Upper lobe of left lung (tissue), 6 donors: ENCODE measurements around the gene PLSCR3. TPM values are rescaled to one million over a fixed set of nuclear protein-coding genes. Genes with fewer than 3 reads are reported as not detected.

ENCODE experiments used
- ATAC-seq, 2 donors: fragments of 200-7000 bp; cut with Tn5 transposase; one replicate each; pipeline ENCODE4 v1.9.1; 2022; ENCODE audit warnings: mild to moderate bottlenecking in 2 of 2, moderate library complexity in 2 of 2; ENCODE audit not compliant: low FRiP score in 2 of 2
- DNase-seq, 2 donors: peaks; one replicate each; pipeline ENCODE4 v3.0.0-alpha.2; 2019 to 2020
- H3K27ac ChIP-seq, 4 donors: fragments of 200-600 bp; sonication (generic); one replicate each; pipeline ENCODE4 v1.5.1; 2016 to 2019
- H3K27me3 ChIP-seq, 4 donors: fragments of 200-600 bp; sonication (generic); one replicate each; pipeline ENCODE4 v1.5.1; 2017 to 2019
- H3K36me3 ChIP-seq, 4 donors: fragments of 200-600 bp; sonication (generic); one replicate each; pipeline ENCODE4 v1.5.1; 2016 to 2019
- H3K4me1 ChIP-seq, 4 donors: fragments of 200-600 bp; sonication (generic); one replicate each; pipeline ENCODE4 v1.5.1; 2018 to 2019
- H3K4me3 ChIP-seq, 4 donors: fragments of 200-600 bp; sonication (generic); one replicate each; pipeline ENCODE4 v1.5.1; 2017 to 2019; ENCODE audit warnings: mild to moderate bottlenecking in 2 of 4, moderate library complexity in 1 of 4
- H3K9me3 ChIP-seq, 4 donors: fragments of 200-600 bp; sonication (generic); one replicate each; pipeline ENCODE4 v1.5.1; 2018 to 2019
- EP300 ChIP-seq, 4 donors: sonication (generic); formaldehyde crosslinking; IDR thresholded peaks; one replicate each; pipeline ENCODE4 v1.5.1; 2017; ENCODE audit warnings: antibody characterized with exemption in 4 of 4, control low read depth in 2 of 4
- POLR2A ChIP-seq, 4 donors: fragments of 450-650 bp; IDR thresholded peaks; one replicate each; pipeline ENCODE4 v1.5.1; 2016 to 2017; ENCODE audit warnings: antibody characterized with exemption in 4 of 4, mild to moderate bottlenecking in 2 of 4
- POLR2AphosphoS5 ChIP-seq, 2 donors: sonication (generic); formaldehyde crosslinking; IDR thresholded peaks; one replicate each; pipeline ENCODE4 v1.5.1; 2017; ENCODE audit warnings: antibody characterized with exemption in 2 of 2
- WGBS, 2 donors: methylation state at CpG; one replicate each; pipeline ENCODE4 v1.1.5; 2017 to 2018; 5-methylcytosine and 5-hydroxymethylcytosine counted together
- total RNA-seq, 6 donors: library from RNA; depleted of rRNA in 4 of 6; stranded (reverse); fragments of >200 nt in 4 of 6; gene quantifications; one replicate each; pipeline versions ENCODE4 v1.1.0 to v1.2.1, GENCODE V29; 2016 to 2021
- TF ChIP-seq, protein P1 (sequence below), 6 experiments: fragments of 450-650 bp in 4 of 6; fragments of 200-600 bp in 2 of 6; sonication (generic) in 2 of 6; IDR thresholded peaks; one replicate each; pipeline ENCODE4 v1.5.1; 2016 to 2019; ENCODE audit warnings: antibody characterized with exemption in 6 of 6
- donor health status: DM: no; HTN: no; CAD: no; lungs with moderate emphysema.
- donor health status: DM: no; HTN: yes; CAD: no; lungs with severe emphysema.

PLSCR3 gene
- total RNA-seq, 6 donors from 2014 or later = 20.6 to 64.5 (median 37.7) TPM

DNA sequence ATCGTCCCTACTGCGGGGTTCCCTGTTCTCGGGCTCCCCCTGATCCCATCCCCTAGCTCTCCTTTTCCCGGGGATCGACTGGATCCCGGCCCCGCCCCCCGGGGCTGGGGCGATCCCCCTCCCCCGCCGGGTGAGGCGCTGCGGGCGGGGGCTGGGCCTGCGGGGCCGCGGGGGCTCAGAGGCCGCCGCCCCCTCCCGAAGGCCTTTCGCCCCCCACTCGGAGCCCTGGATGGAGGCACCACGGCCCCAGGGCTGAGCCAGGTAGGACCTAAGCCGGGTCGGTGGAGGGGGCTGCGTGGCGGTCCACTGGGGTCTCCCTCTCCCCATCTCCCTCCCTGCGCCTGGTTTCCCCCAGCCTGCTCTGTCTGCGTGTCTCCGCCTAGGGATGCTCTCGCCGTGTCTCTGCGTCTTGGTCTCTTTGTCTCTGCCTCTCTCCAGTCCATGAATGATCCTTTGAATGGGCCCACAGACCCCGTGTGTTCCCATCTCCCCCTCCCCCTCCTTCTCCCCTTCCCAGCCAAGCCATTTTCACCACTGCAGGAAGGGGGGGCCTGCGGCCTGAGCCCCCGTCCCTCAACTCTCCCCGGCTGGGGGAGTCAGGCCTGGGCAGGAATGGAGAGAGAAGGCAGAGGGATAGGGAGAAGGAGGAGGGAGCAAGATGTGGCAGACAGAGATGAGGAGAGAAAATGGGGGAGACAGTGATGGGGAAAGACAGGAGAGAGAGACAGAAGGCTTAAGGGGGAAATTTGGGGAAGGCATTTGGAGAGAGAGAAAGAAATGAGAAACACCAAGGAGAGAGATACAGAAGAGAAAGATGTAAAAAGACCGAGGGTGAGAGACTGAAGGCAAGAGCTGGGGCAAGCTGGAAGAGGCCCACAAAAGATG lies 11.3 kb upstream of the PLSCR3 start:
- H3K36me3 ChIP-seq = peaks cover 0 to 8% (median 0%) of the 10 kb centered on the region in 4 donors
- ATAC-seq (no peak), DNase-seq (peak in 1 of 2 donors; percentile 86)
- H3K9me3 ChIP-seq = no peaks in the 10 kb centered on the region
- no peak for TF ChIP-seq EP300 (IDR thresholded peaks at IDR 0.05)
- no peak for TF ChIP-seq POLR2AphosphoS5 (IDR thresholded peaks at IDR 0.05)
- TF ChIP-seq, protein P1, sequence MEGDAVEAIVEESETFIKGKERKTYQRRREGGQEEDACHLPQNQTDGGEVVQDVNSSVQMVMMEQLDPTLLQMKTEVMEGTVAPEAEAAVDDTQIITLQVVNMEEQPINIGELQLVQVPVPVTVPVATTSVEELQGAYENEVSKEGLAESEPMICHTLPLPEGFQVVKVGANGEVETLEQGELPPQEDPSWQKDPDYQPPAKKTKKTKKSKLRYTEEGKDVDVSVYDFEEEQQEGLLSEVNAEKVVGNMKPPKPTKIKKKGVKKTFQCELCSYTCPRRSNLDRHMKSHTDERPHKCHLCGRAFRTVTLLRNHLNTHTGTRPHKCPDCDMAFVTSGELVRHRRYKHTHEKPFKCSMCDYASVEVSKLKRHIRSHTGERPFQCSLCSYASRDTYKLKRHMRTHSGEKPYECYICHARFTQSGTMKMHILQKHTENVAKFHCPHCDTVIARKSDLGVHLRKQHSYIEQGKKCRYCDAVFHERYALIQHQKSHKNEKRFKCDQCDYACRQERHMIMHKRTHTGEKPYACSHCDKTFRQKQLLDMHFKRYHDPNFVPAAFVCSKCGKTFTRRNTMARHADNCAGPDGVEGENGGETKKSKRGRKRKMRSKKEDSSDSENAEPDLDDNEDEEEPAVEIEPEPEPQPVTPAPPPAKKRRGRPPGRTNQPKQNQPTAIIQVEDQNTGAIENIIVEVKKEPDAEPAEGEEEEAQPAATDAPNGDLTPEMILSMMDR (IDR thresholded peaks at IDR 0.05) = no peak
- no peak for TF ChIP-seq POLR2A (IDR thresholded peaks at IDR 0.05)
- peaks cover 20 to 31% (median 25%) of the 10 kb centered on the region in 4 donors for H3K4me1 ChIP-seq
- peak overlapping the region; percentile 57 to 94 (median 74) for H3K4me3 ChIP-seq
- no peaks in the 10 kb centered on the region for H3K27me3 ChIP-seq
- H3K27ac ChIP-seq = peak overlapping the region; percentile 81 to 90 (median 89)
- 29 to 30% methylated on average over 18 to 20 of the region's 38 CpGs for WGBS, 2 donors

DNA sequence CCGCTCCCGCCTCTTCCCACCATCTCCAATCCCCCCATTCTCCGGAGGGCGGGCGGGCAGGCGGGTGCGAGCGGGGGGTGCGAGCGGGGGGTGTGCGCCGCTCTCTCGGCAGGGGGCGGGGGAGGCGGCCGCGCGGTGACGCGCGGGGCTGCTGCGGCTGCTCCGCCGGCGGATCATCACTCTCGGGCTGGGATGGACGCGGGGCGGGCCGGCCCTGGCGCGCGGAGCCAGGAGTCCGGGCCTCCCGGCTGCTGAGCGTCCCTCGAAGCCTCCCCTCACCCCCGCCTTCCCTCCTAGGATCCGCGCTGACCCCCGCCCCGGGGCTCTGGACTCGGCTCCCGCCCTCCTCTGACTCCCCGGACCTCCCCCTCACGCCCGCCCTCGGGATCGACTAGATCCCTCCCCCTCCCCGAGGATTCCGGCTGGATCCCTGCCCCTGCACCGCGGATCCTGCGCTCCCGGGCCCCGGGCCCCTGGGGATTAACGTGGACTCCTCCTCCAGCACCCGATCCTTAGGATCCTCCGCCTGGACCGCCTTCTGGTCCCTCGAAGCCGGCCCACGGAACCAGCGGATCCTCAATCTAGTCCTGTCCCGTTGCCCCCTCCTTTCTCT lies 10.5 kb upstream of the PLSCR3 start:
- Histone ChIP-seq H3K9me3 (no peaks in the 10 kb centered on the region), H3K4me1 (peaks cover 20 to 31% (median 25%) of the 10 kb centered on the region in 4 donors), H3K27me3 (no peaks in the 10 kb centered on the region), H3K27ac (peak overlapping the region; percentile 81 to 90 (median 89)), H3K4me3 (peak overlapping the region; percentile 57 to 94 (median 74)), H3K36me3 (peaks cover 0 to 8% (median 0%) of the 10 kb centered on the region in 4 donors)
- TF ChIP-seq POLR2AphosphoS5 (IDR thresholded peaks at IDR 0.05) = peak in 1 of 2 donors; percentile 9
- TF ChIP-seq EP300 (IDR thresholded peaks at IDR 0.05) = no peak
- peak in 2 of 4 donors; percentile 28 to 42 for TF ChIP-seq POLR2A (IDR thresholded peaks at IDR 0.05)
- DNase-seq (peak; percentile 32 to 94), ATAC-seq (peak; percentile 32 to 75)
- 0 to 7% methylated on average over 3 to 14 of the region's 65 CpGs for WGBS, 2 donors

DNA sequence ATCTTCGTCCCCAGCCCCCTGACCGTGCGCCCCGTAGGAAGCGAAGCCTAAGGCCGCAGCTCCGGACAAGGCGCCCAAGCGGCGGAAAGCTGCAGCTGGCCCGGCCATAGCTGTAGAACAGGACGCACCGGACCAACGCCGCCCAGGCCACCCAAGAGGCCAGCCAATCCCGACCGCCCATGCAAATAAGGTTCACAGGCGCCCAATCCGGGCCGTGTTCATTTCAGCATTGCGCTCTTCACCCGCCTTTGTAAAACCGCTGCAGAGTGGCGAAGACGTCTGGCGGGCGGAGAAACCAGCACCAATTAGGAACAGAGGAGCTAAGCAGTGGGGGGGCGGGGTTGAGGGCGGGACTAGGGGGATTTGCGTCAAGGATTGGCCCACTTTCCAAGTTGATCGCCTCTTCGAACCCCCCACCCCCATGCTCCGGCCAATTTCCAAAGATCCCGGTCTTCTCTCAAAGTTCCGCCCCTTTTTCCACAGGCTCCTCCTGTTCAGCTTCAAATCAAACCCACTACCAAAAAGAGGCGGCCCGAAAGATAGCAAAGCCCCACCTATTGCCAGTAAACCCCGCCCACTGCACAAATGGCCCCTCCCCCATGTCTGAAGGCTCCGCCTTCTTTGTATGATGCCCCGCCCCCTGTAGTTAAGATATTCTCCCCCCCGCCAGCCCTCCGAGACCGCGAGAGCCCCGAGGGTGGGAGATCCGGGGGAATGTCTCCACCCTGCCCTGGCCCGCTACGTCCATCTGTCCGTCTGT lies 9.8 kb upstream of the PLSCR3 start, which contains the start of gene TMEM256:
TMEM256 (minus strand) TSS at position 121 of the 760 bp plus-strand sequence; CDS start at position 108, 13 bp downstream.
- 0 to 1% methylated on average over 9 to 36 of the region's 49 CpGs for WGBS, 2 donors
- H3K36me3 ChIP-seq = peaks cover 0 to 2% (median 0%) of the 10 kb centered on the region in 4 donors
- H3K27ac ChIP-seq = peak within 1 kb of the TSS; percentile 81 to 90 (median 89)
- peaks cover 20 to 31% (median 25%) of the 10 kb centered on the region in 4 donors for H3K4me1 ChIP-seq
- no peaks in the 10 kb centered on the region for H3K9me3 ChIP-seq
- DNase-seq (peak; percentile 95 to 99), ATAC-seq (peak; percentile 95 to 98)
- H3K4me3 ChIP-seq = peak within 1 kb of the TSS; percentile 67 to 94 (median 78)
- TF ChIP-seq, protein P1 (IDR thresholded peaks at IDR 0.05) = peak in 3 of 6 experiments; percentile 3 to 40 (median 36)
- TF ChIP-seq EP300 (IDR thresholded peaks at IDR 0.05) = no peak
- TF ChIP-seq POLR2AphosphoS5 (IDR thresholded peaks at IDR 0.05) = peak; percentile 66 to 96
- TF ChIP-seq POLR2A (IDR thresholded peaks at IDR 0.05) = peak in 3 of 4 donors; percentile 59 to 98 (median 97)
- H3K27me3 ChIP-seq = no peaks in the 10 kb centered on the region

DNA sequence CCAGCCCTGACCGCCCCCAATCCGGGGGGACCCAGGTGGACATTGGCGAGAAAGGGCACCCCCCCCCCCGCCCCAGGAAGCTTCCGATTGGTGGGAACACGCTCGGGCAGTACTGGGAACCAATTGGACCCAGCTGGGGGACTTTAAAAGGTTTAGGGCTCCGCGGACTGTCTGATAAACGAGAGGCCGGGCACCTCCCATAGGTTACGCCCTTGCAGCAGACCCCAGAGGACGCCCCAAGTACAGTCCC lies 9.3 kb upstream of the PLSCR3 start:
- no peaks in the 10 kb centered on the region for H3K27me3 ChIP-seq
- DNase-seq (no peak), ATAC-seq (peak; percentile 73 to 77)
- TF ChIP-seq EP300 (IDR thresholded peaks at IDR 0.05) (no peak), POLR2A (IDR thresholded peaks at IDR 0.05) (no peak), POLR2AphosphoS5 (IDR thresholded peaks at IDR 0.05) (no peak)
- TF ChIP-seq, protein P1 (IDR thresholded peaks at IDR 0.05) = no peak
- 0 to 1% methylated on average over 2 to 13 of the region's 13 CpGs for WGBS, 2 donors
- H3K9me3 ChIP-seq = no peaks in the 10 kb centered on the region
- peak overlapping the region; percentile 81 to 90 (median 89) for H3K27ac ChIP-seq
- no peaks in the 10 kb centered on the region for H3K36me3 ChIP-seq
- H3K4me3 ChIP-seq = peak overlapping the region; percentile 67 to 94 (median 78)
- peaks cover 20 to 31% (median 25%) of the 10 kb centered on the region in 4 donors for H3K4me1 ChIP-seq
